ENCODE results near the gene RIPOR3.
"Not testable (repeated sequence)": the region's sequence is repeated elsewhere in the genome, so short reads cannot be mapped to it uniquely, and the experiment has no call there.

RIPOR3 gene

GRCh38 chr20:50632236-50632635 lies 59.1 kb downstream of the RIPOR3 start:
- DNase-seq, result no peak

GRCh38 chr20:50630578-50631263 lies 60.6 kb downstream of the RIPOR3 start:
- no peak for DNase-seq

GRCh38 chr20:50629670-50630045 lies 61.7 kb downstream of the RIPOR3 start:
- DNase-seq, result no peak

- DNase-seq, result no peak
Observed at GRCh38 chr20:50628853-50629669, 62.3 kb downstream of the RIPOR3 start.

GRCh38 chr20:50628332-50628731 lies 63.0 kb downstream of the RIPOR3 start:
- DNase-seq, result no peak

GRCh38 chr20:50627747-50628146 lies 63.6 kb downstream of the RIPOR3 start:
- DNase-seq, result no peak

- no peak for DNase-seq
Observed at GRCh38 chr20:50625986-50626677, 65.2 kb downstream of the RIPOR3 start.

- DNase-seq, result no peak
Observed at GRCh38 chr20:50624351-50625016, 66.9 kb downstream of the RIPOR3 start.

GRCh38 chr20:50621068-50621665 lies 70.2 kb downstream of the RIPOR3 start:
- no peak for DNase-seq

- DNase-seq, result not testable (repeated sequence)
Observed at GRCh38 chr20:50620459-50620858, 70.9 kb downstream of the RIPOR3 start.

- no peak for DNase-seq
Observed at GRCh38 chr20:50618537-50618936, 72.8 kb downstream of the RIPOR3 start.

GRCh38 chr20:50617022-50617421 lies 74.3 kb downstream of the RIPOR3 start:
- DNase-seq, result no peak

GRCh38 chr20:50615407-50615806 lies 75.9 kb downstream of the RIPOR3 start:
- no peak for DNase-seq

GRCh38 chr20:50613438-50614169 lies 77.7 kb downstream of the RIPOR3 start:
- no peak for DNase-seq

- no peak for DNase-seq
Observed at GRCh38 chr20:50611128-50611810, 80.1 kb downstream of the RIPOR3 start.

GRCh38 chr20:50610212-50610718 lies 81.1 kb downstream of the RIPOR3 start:
- peak in 1 of 2 experiments; percentile 27 for DNase-seq

- DNase-seq, result no peak
Observed at GRCh38 chr20:50609438-50609989, 81.8 kb downstream of the RIPOR3 start.

GRCh38 chr20:50608750-50609104 lies 82.6 kb downstream of the RIPOR3 start:
- DNase-seq, result no peak

- DNase-seq, result no peak
Observed at GRCh38 chr20:50607850-50608749, 83.2 kb downstream of the RIPOR3 start.

GRCh38 chr20:50607436-50607835 lies 83.9 kb downstream of the RIPOR3 start:
- DNase-seq, result no peak
